Sigmoid colon (tissue), 4 donors: Measurements from ENCODE around the gene L3MBTL1.

Source experiments
- CTCF ChIP-seq, 4 experiments: fragments of 450-650 bp in 3 of 4; fragments of 200-600 bp in 1 of 4; IDR thresholded peaks; one replicate each; pipeline ENCODE4 v1.5.1; 2016 to 2019; ENCODE audit warnings: antibody characterized with exemption in 4 of 4, mild to moderate bottlenecking in 3 of 4, moderate library complexity in 2 of 4
- EP300 ChIP-seq, 4 donors: sonication (generic); formaldehyde crosslinking; IDR thresholded peaks; one replicate each; pipeline ENCODE4 v1.6.1; 2017; ENCODE audit warnings: antibody characterized with exemption in 4 of 4
- POLR2A ChIP-seq, 2 donors: fragments of 450-650 bp; IDR thresholded peaks; one replicate each; pipeline ENCODE4 v1.6.1; 2016; ENCODE audit warnings: antibody characterized with exemption in 2 of 2, mild to moderate bottlenecking in 2 of 2, moderate library complexity in 2 of 2

- TF ChIP-seq EP300 (IDR thresholded peaks at IDR 0.05) (no peak), POLR2A (IDR thresholded peaks at IDR 0.05) (no peak), CTCF (IDR thresholded peaks at IDR 0.05) (no peak)
These were observed 33.2 kb downstream of the L3MBTL1 start for GRCh38 chr20:43540673-43541060.
